Thyroid gland (tissue), 4 donors: ENCODE data around the gene IFNGR2.

Experiments used
- CTCF ChIP-seq, 6 experiments: fragments of 200-600 bp in 3 of 6; fragments of 450-650 bp in 3 of 6; sonication (generic) in 3 of 6; IDR thresholded peaks; one replicate each; pipeline ENCODE4 v1.5.1; 2016 to 2019; ENCODE audit warnings: antibody characterized with exemption in 6 of 6, mild to moderate bottlenecking in 2 of 6, inconsistent platforms in 1 of 6, moderate library complexity in 1 of 6
- POLR2A ChIP-seq, 2 donors: fragments of 450-650 bp; IDR thresholded peaks; one replicate each; pipeline ENCODE4 v1.6.1; 2017; ENCODE audit warnings: antibody characterized with exemption in 2 of 2, mild to moderate bottlenecking in 2 of 2, moderate library complexity in 1 of 2

- TF ChIP-seq CTCF (IDR thresholded peaks at IDR 0.05) (no peak), POLR2A (IDR thresholded peaks at IDR 0.05) (no peak)
These were observed 9.8 kb downstream of the IFNGR2 start for GRCh38 chr21:33412832-33413519.
